ENCODE data around the gene RASSF3.
"Not testable (repeated sequence)": the region's sequence is repeated elsewhere in the genome, so short reads cannot be mapped to it uniquely, and the experiment has no call there.

The RASSF3 gene

DNA sequence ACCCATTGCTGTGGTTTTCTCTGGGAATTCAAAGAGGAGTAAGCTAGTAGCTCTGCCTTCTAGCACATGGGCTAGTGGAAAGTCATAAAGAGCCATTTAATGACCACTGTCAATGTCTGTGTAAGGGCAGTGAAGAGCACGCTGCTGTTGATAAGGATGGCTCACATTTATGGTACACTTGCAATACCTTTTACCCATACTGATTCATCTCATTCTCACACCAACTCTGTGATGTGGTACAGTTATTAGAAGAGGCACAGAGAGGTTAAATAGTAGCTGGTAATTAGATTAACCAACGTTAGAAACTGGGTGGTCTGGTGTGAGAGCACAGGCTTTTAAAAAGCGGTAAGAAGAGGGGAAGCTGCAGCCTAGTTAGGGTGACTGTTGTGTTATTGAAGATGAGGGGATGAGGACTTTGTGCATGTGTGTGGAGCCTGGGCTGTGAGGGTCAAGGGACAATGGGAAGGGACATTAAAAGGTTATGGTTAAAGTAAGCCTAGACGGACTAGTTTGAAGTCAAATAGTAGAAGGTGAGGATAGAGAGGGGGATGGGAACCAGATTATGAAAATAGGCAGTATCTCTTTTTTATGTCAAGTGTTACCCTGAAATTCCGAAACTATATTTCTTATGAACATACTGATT is 25.2 kb downstream of the RASSF3 start:
- DNase-seq = no peak

DNA sequence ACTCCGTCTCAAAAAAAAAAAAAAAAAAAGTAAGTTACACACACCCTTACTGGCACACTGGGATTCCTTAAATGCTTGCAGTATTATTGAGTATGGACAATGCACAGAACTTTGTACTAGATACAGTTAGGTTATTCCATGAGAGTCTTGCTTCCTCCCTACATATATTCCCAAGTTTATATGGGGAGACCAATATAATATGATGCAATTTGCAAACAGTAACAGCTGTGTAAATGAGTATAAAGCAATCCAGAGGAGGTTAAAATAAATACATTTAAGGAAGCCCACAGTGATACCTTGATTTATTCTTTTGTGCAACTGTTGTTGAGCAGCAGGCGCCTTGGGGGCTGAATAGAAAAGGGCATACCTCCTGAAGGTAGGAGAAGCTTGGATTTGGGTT is 26.6 kb downstream of the RASSF3 start:
- peak; percentile 11 for DNase-seq

DNA sequence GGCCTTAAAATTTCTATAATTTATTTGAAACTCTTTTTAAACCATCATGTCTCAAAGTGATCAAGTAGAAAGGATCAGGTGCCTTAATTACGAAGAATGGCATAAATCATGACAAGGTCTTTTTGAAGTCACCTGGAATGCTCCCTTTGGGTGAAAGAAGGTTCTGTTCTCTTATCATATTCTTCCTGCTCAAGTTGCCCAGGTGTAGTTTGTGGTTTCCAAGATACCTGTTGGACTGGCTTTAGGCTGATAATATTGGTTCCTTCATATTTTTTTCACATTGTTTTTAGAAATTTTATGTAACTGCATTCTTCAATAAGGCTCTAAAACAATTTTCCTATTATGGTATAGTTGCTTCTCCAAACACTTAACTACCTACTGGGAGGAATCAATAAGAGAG is 29.2 kb downstream of the RASSF3 start:
- no peak for DNase-seq

DNA sequence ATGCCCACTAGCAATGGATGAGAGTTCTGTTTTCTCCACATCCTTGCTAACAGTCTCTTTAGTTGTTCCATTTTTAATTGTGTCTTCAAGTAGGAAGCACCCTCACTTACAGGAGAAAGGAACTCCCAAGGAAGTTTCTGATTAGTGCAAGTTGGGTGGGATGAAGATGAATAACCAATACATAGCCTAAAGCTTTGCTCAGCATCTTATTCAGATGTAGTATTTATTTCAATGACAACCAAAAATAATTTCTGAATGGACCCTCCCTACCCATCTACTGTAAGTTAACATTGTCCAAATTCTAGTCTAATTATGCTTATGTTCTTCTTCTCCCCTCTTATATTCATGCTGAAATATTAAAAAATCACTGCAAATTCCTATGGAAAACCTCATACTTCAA is 36.0 kb downstream of the RASSF3 start:
- DNase-seq = no peak

DNA sequence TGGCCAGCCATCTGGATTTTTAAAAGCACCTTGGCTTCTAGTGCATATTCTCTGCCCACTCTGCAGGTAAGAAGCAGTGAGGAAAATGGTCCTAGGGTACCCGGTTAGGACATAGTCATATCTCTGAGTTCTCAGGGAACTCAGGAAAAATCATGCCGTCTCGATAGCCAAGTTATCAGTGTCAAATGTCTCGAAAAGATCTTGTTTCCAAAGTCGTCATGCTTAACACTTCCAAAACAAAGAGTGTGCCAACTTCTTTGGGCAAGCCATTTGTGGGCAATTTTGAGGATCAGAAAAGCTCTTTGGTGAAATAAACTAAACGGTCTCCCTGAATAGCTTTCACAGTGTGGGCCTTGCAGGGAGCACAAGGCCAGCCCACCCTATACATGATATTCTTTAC is 39.2 kb downstream of the RASSF3 start:
- no peak for DNase-seq

DNA sequence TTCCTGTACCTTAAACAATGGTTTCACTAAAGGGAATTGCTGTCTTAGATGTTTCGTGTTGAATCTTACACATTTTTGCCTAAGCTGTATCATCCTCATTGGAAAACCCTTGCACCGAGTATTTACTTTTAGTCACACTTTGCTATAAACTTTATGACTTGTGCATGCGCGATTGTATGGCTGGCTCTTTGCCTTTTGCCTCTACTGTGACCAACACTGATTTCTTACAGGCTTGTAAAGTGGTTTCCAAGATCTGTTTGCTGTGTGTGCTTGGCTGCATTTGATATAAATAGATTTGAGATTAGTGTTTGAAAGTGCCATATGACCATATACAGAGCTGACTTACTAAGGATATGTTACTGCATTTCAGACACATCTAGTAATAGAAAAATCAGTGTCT is 40.5 kb downstream of the RASSF3 start:
- no peak for DNase-seq

DNA sequence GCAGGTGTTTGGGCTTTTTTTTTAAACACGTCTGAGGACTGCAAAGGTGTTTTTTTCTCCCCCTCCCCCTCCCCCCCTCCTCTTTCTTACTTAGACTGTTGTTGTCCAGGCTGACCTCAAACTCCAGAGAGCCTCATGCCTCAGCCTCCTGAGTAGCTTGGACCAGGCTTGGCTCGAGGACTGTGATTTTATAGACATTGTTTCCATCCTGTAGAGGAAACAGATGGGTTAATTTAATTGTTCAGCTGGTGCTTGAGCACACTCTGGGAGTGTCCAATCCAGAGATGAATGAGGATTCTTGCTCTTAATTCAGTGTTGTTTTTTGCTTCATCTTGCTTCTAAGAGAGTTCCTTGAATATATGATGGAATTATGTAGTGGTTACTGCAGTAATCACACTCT is 42.1 kb downstream of the RASSF3 start:
- DNase-seq = peak; percentile 16

DNA sequence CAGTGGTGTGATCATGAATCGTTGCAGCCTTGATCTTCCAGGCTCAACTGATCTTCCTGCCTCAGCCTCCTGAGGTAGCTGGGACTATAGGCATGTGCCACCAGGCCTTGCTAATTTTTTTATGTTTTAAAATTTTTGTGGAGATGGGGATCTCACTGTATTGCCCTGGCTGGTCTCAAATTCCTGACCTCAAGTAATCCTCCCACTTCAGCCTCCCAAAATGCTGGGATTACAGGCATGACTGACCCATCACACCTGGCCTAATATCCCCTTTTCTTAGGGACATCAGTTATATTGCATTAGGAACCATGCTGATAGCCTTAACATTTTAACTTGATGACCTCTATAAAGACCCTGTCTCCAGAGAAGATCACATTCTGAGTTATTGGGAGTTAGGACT is 42.8 kb downstream of the RASSF3 start:
- DNase-seq = no peak

DNA sequence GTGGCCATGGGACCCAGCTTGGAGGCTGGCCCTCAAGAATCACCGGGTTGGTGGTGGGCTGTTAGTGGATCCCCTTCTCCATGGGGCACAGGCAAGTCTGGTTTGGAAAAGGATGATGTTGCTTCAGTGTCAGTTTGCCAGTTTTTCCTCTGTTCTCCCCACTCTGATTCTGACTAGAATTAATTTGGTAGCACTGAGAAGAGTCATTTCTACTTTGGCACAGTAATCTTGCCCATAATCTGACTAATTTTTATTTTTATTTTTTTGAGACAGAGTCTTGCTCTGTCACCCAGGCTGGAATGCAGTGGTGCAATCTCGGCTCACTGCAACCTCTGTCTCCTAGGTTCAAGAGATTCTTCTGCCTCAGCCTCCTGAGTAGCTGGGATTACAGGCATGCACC is 43.6 kb downstream of the RASSF3 start:
- DNase-seq = not testable (repeated sequence)

DNA sequence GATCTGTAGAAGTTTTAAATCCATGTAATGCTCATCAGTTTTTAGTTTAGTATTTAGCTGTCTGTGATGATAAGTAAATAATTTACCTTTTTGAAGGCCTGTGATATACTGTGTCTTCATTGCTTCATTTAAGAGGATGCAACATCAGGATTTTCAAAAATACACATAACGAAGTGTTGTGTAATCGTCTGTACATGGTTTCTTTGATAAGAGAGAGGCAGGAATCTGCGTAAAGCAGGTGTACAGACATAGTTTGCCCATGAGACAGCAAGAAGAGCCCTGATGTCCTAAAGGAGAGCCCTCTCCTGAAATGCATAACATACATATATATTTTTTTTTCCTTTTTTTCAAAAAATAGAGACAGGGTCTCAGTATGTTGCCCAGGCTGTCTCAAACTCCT is 44.8 kb downstream of the RASSF3 start:
- no peak for DNase-seq

DNA sequence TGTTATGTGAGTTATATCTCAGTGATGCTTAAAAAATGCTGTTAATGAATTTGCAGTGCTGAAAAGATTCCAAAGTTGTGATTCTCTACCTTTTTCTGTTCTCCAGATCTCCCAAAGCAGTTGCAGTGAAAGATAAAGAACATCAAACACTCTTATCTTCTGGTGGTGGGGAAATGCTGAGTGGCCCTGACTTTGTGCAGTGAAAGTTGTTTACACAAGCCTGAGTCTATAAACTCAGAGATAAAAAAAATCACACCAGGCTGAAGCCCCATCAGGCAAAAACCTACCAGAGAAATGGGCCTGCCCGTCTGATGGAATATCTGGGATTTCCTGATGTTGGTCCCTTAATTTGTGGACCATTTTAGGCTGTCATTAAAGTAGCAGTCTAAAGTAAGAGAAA is 46.1 kb downstream of the RASSF3 start:
- DNase-seq = peak; percentile 40

DNA sequence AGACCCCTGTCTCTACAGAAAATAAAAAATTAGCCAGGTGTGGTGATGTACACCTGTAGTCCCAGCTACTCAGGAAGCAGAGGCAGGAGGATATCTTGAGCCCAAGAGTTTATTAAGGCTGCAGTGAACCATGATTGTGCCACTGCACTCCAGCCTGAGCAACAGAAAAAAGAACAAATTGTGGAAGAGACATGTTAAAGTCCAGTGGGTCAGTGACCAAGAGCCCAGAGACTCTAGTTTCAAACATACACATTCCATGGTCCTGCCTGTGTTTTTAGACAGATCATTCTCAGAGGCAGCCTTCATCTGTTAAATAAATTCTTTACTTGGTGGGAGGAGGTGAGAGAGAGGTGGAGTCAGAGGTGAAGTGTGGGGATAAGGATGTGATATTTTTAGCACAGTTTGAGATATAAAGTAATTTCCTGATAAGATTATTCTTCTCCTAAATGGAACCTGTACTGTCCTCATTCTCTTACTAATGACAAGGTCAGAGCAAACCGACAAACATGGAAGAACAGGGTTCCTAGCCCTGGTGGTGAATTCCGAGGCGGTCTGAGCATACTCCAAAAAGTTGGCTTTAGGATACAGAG is 48.7 kb downstream of the RASSF3 start:
- no peak for DNase-seq

DNA sequence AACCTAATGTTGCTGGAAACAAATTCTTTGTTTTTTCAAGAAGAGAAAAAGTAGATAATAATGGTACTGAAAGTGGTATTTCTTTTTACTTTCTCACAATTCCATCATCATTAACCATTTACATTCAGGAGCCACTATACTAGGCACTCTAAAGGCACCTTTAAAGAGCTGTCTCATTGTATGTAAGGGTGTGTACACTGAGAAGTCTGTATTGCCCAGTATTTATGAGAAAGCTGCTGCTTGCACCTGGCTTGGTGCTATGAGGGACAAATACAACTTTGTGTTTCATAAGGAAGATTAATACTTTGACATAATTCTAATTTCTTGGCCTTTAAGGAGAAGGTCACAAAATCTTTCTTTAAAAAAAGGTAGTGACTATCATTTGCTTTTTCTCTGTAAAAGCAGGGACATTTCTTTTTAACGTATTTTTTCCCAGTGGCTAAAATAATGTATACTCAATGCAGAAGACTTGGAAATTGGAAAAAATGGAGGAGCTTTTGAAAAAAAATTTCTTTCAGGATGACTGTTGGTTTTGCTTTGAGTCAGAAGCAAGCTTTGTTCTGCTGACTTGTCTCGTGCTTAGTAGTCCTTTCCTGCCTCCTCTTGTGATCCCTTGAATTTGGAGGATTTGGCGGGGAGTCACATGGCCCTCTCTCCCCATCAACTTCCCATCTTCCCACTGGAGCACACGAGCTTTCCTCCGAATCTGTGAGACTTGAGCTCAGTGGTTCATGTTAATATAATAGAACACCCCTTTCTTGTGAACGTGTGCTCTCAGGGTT is 50.1 kb downstream of the RASSF3 start:
- no peak for DNase-seq

DNA sequence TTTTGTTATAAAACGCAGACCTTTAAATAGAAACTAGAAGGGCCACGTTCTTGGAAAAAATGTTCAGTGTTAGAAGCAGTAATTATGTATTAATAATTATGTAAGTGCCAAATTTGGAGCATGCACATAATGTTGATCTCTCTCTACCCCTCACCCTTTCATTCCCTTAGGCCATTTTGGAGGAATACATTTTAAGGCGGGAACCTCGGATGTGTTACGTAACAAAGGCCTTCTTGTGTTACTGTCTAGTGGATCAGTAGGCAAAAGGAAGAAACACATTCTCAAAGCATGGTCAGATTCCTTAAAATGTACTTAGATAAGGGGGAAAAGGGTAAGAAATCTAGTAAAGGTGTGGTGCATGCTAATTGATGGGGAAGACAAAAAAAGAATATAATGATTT is 52.7 kb downstream of the RASSF3 start:
- no peak for DNase-seq

DNA sequence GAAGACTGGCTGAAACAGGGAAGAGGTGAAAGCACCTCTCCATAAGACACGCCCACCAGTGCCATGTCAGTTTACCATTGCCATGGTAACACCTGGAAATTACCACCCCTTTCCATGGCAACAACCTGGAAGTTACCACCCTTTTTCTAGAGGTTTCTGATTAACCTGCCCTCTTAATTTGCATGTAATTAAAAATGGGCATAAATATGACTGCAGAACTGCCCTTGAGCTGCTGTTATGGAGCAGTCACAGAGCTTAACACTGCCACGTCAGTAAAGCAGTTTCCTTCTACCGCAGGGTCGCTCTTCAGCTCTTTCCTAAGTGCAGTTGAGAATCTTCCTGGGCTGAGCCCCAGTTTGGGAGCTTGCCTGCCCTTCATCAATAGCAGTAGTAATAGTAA is 55.2 kb downstream of the RASSF3 start:
- peak; percentile 18 for DNase-seq

DNA sequence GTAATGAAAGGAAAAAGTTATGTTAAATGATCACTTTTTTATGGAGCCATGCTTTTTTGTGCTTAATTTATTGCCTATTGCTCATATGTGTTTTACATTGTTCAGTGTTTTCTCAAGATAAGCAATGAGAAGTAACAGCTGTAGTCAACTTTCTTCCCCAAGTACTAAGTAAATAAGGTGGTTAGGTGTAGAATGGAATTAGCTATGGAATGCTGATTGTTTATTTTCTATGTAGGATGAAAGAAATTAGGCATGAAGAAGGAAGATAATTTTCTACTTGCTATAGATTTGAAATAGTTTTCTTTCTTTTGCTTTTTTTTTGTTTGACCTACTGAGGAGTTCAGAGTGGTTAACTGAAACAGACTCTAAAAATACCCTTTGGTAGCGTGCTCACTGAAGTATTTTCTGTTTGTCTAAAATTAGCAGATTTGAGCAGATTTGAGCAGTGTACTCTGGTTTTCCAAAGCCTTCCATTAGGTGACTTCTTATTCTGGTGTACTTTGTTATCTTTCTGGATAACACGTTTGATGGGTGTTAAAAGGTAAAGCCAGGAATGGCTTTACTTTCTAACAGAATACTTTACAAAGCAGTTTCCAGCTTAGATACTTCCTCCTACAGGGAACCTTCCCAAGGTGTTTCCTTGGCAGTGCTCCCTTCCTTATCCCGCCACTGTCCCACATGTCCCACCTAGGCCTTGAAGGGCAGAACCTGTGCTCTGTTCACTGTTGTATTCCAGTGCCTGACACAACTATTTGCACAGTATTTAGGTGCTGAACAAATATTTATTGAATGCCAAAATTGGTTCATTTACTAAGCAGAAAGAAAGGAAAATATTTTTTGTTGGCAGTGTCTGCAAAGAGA is 56.0 kb downstream of the RASSF3 start:
- DNase-seq = no peak

DNA sequence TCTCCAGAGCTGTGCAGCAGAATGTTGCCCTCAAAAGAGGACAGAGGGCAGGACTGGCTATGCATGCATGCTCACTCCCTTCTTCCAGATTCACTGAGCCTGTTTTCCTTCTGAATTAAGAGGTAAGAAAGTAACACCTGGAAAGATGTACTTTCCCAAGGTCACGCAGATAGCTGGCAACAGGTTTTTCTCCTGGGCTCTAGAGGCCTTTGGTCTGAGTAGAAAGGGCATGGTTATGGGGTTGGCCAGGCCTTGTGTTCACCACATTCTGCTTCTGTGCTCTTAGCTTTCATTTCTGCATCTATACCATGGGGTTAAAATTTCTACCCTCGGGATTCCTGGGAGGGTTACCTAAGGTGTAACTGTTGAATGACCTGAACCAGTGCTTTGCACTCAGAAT is 57.5 kb downstream of the RASSF3 start:
- DNase-seq = no peak

DNA sequence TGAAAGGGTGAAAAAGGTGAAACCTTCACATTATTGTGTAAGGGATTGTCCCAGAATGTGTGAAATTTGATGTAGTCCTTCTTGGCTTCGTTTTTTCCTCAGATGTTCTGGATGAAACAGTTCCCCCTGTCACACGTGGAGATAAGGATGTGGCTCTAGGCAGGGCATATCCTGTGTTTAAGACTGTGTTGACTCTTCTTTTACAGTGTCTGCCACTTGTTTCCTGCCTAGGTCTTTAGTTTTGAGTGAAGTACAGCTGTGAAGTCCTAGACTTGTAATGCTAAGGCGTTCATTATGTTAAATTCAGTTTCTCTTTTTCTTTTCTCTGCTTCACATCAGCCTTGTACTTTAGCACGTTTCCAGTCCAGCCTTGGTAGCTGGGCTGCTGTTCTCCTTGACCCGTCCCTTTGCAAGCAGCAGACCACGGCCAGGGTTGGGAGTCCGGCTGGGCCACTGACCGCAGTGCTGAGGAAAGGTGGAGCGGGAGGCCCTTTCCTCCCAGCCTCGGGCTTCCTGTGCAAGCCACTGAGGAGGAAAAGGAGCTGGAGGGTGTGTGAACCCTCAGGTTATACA is 59.1 kb downstream of the RASSF3 start:
- DNase-seq = peak; percentile 83

DNA sequence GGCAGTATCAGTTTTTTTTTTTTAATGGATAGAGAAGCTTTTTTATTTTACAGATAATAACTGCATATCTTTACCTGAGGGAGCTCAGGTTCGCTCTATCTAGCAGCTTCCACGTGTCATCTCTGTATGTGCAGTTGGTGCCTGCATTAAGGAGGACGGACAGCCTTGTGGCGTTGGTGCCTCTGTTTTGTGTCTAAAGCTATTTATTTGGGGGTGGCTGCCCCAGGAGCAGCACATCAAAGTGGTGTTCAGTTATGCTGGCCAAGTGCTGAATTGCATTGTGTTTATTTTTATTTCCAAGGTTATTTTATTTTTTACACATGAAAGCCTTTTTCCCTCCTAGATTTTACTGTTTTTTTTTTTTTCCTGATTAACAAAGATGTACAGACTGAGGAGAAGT is 59.7 kb downstream of the RASSF3 start:
- DNase-seq = no peak

DNA sequence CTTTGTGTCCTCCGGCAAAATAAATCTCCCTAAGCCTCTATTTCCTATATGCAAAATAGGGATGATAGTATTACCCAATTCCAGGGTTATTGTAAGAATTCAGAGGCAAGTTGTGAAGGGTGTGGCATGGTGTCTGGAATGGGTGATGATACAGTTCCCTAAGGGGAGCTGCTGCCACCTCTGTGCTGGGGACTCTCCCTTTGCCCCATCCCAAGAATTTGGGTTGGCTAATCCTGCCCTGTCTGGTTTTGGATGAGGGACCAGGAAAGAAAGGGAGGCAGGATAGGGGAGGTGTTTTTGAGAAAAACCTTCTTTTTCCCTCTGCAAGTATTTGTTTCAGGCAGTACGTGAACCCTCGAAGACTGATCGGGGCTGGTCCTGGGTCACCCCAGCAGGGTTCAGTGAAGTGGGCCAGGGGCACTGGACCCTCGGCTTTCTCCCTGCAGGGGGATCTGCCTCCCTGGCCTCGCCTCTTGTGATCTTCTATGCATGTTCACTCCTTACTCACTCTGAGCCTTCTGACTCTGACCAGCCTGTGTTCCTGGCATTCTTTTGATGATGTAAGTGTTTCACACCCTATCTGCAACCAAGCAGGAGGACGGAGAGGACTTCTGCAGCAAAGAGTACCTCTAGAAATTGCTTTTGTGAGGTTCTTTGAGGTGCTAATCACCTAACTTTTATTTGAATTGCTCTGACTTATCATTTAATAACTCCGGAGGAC is 60.8 kb downstream of the RASSF3 start:
- no peak for DNase-seq

DNA sequence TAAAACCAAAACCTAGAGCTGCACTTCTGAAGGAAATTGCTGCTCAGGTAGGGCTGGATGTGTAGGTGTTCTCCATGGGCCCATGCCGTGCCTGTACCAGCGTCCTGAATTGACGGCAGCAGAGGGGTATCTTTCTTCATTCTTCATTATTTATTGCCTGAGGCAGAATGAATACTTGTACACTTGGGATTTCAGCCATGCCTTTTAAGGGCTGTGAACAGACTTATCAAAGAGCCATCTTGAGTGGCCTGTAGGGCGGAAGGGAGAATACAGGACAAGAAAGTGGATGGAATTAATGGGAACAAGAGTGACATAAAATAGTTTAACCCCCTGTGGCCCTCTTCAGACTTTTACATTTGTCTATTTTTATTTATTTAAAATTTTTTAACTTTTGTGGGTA is 61.4 kb downstream of the RASSF3 start:
- DNase-seq = no peak

DNA sequence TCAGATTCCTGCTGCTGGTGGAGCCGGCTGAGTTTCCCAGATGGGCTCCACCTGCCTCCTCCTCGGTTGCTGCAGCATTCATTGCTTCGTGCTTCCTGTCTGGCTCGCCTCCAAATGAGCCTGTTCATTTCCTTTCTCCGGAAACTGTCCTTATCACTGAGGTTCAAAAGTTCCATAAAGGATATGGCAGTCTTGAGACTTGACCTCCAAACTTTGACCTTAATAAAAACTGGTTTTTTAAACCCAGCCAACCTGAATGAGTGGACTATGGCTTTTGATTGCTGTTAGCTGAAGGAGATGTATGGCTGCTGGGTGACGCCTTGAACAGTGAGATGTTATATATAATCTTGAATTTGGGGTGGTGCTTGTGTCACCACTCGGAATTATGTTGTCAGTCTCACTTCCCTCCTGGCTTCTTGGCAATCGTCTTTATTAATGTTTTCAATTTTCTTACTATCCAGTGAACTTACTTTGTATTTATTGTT is 62.7 kb downstream of the RASSF3 start:
- peak; percentile 93 for DNase-seq
